Posterior cingulate gyrus (tissue), 11 donors: Measurements from ENCODE around the gene CPNE8.
"Not testable (repeated sequence)": the region's sequence is repeated elsewhere in the genome, so short reads cannot be mapped to it uniquely, and the experiment has no call there.

Experiments
- DNase-seq, 10 donors: peaks; one replicate each; pipeline versions ENCODE4 v3.0.0 to v3.0.0-alpha.2; 2020 to 2021; ENCODE audit warnings: mixed read lengths in 3 of 10
- intact Hi-C: fragments of 100-400 bp; cut with DNase I; formaldehyde crosslinking; loops from one replicate; pipeline ENCODE4 v1.15.1; 2023

CPNE8 gene

GRCh38 chr12:38745601-38746000 lies 159.8 kb downstream of the CPNE8 start:
- DNase-seq = no peak
- intact Hi-C loops = no loop called here

- no peak for DNase-seq
- intact Hi-C loops = no loop called here
These were observed 161.3 kb downstream of the CPNE8 start for GRCh38 chr12:38744041-38744440.

GRCh38 chr12:38742496-38742895 lies 162.9 kb downstream of the CPNE8 start:
- DNase-seq, intact Hi-C loops: not testable (repeated sequence)

GRCh38 chr12:38736821-38737220 lies 168.6 kb downstream of the CPNE8 start:
- DNase-seq = no peak
- intact Hi-C loops = no loop called here

- intact Hi-C loops = no loop called here
- DNase-seq = no peak
These were observed 172.6 kb downstream of the CPNE8 start for GRCh38 chr12:38732761-38733160.

GRCh38 chr12:38728894-38729293 lies 176.5 kb downstream of the CPNE8 start:
- DNase-seq = no peak
- intact Hi-C loops = no loop called here

GRCh38 chr12:38721611-38722252 lies 183.7 kb downstream of the CPNE8 start:
- peak in 2 of 10 donors; percentile 55 to 70 for DNase-seq
- intact Hi-C loops = no loop called here

- intact Hi-C loops = no loop called here
- DNase-seq = peak in 2 of 10 donors; percentile 72 to 73
These were observed 184.7 kb downstream of the CPNE8 start for GRCh38 chr12:38720661-38721060.

- intact Hi-C loops = no loop called here
- DNase-seq = no peak
These were observed 192.1 kb downstream of the CPNE8 start for GRCh38 chr12:38713294-38713693.

- DNase-seq = no peak
- intact Hi-C loops = no loop called here
These were observed 194.3 kb downstream of the CPNE8 start for GRCh38 chr12:38711054-38711453.

- DNase-seq = no peak
- intact Hi-C loops = no loop called here
These were observed 196.9 kb downstream of the CPNE8 start for GRCh38 chr12:38708466-38708865.

- DNase-seq = no peak
- intact Hi-C loops = no loop called here
These were observed 197.7 kb downstream of the CPNE8 start for GRCh38 chr12:38707648-38708047.

- intact Hi-C loops = no loop called here
- no peak for DNase-seq
These were observed 208.1 kb downstream of the CPNE8 start for GRCh38 chr12:38697289-38697688.

GRCh38 chr12:38695057-38695456 lies 210.3 kb downstream of the CPNE8 start:
- DNase-seq = no peak

GRCh38 chr12:38691164-38691563 lies 214.2 kb downstream of the CPNE8 start:
- no peak for DNase-seq
- intact Hi-C loops = no loop called here

More at GRCh38 chr12:38695057-38695456, 210.3 kb downstream of the CPNE8 start:
- intact Hi-C loops = no loop called here

GRCh38 chr12:38690646-38691045 lies 214.7 kb downstream of the CPNE8 start:
- intact Hi-C loops = no loop called here
- no peak for DNase-seq

- intact Hi-C loops = no loop called here
- no peak for DNase-seq
These were observed 215.7 kb downstream of the CPNE8 start for GRCh38 chr12:38689704-38690103.

GRCh38 chr12:38689195-38689594 lies 216.2 kb downstream of the CPNE8 start:
- intact Hi-C loops = no loop called here
- no peak for DNase-seq

- DNase-seq = no peak
- intact Hi-C loops = no loop called here
These were observed 222.9 kb downstream of the CPNE8 start for GRCh38 chr12:38682521-38682920.

GRCh38 chr12:38669530-38669929 lies 235.9 kb downstream of the CPNE8 start:
- DNase-seq = no peak
- intact Hi-C loops = no loop called here

GRCh38 chr12:38669081-38669480 lies 236.3 kb downstream of the CPNE8 start:
- intact Hi-C loops = no loop called here
- DNase-seq = no peak

- intact Hi-C loops = no loop called here
These were observed 239.0 kb downstream of the CPNE8 start for GRCh38 chr12:38666425-38666824.

More at GRCh38 chr12:38666425-38666824, 239.0 kb downstream of the CPNE8 start:
- no peak for DNase-seq
